Caki2 (cell line): ENCODE results near the gene RPL9. TPM values are rescaled to one million over a fixed set of nuclear protein-coding genes. Genes with fewer than 3 reads are reported as not detected.
"Not testable (repeated sequence)": the region's sequence is repeated elsewhere in the genome, so short reads cannot be mapped to it uniquely, and the experiment has no call there.

Experiments used
- DNase-seq: peaks from one replicate; pipeline ENCODE4 v3.0.0-alpha.2; 2015; ENCODE audit warnings: low read depth
- in situ Hi-C: cut with HindIII; loops from 2 replicates; pipeline ENCODE4 v1.10.0; 2016; ENCODE audit warnings: low sequenced_read_pairs, low pct_unique_long_range_greater_than_20kb, mixed read lengths
- total RNA-seq: library from RNA; depleted of rRNA; stranded (reverse); fragments of >200 nt; shearing (Covaris generic); gene quantifications from 2 replicates; pipeline ENCODE4 v1.2.3, GENCODE V29; 2014; ENCODE audit warnings: low replicate concordance; rRNA removed

Gene RPL9
- 1,660 and 1,718 TPM in 2 replicates for total RNA-seq

- DNase-seq = peak; percentile 93
- in situ Hi-C loops = no loop called here
These were observed at the start of gene RPL9, which contains the start of gene LIAS for GRCh38 chr4:39458505-39459300. TSS of gene RPL9 (minus strand) at chr4:39458922. CDS start at chr4:39458439, 483 bp downstream. TSS of gene LIAS (plus strand) at chr4:39459056. CDS start at chr4:39459118, 62 bp downstream.

DNA sequence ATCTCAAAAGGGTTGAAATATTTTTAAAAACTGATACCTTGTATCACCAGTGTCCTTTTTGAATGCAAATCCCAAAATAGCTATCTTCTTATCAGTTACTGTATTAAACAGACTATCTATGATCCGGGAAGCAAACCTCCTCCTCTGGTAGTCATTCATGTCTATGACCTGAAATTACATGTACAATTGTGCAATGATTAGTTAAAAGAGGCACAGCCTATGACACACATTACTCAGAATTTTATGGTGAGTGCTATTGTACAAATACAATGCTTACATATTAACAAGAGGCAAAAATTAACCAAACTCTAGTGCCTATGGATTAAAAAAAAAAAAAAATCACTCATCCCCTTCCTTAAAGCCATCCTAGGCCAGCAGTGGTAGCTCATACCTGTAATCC, 46.9 kb upstream of the RPL9 start:
- in situ Hi-C loops = no loop called here
- peak; percentile 73 for DNase-seq

DNA sequence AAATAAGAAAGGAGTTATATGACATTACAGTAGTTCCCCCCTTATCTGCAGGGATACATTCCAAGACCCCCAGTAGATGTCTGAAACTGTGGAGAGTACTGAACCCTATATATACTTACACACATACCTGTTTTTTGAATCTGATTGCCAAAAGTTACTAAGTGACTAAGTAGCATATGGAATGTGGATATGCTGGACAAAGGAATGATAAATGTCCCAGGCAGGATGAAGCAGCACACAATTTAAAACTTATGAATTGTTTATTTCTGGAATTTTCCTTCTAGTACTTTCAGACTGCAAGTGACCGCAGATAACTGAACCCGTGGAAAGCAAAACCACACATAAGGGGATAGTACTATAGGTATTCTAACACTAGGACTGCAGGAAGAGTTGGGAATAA, 45.8 kb upstream of the RPL9 start:
- in situ Hi-C loops = no loop called here
- DNase-seq = no peak

GRCh38 chr4:39502664-39503035, 43.9 kb upstream of the RPL9 start:
- in situ Hi-C loops, DNase-seq: not testable (repeated sequence)

DNA sequence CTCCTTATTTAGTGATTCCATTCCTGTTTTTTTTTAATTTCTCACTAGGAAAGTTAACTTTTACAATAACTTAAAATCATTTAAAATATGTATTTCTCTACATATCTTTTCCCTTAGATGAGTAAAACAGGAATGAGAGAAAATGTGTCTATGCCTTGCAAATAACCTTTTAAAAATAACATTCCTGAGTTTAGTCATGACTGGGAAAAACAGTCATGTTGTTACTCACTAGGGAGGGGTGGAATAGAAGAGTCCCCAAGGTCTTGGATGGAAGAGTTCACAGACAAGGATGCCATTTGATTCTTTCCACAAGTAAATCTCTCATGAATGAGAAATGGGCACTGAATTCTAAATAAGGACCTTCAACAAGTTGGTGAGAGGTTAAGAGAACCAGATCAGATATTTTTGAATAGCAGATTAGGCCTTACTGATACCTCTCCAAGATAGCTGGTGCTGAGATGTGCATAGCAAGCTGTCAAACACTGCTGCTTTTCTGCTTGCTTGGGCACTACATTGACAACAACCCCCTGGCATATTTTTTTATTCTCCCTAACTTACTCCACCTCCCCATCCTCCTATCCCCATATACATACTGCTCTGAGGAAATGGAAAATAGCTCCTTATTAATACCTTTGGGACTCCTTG, 43.4 kb upstream of the RPL9 start:
- in situ Hi-C loops = no loop called here
- DNase-seq = peak; percentile 73

GRCh38 chr4:39498727-39499020, 40.0 kb upstream of the RPL9 start:
- no peak for DNase-seq
- in situ Hi-C loops = no loop called here

DNA sequence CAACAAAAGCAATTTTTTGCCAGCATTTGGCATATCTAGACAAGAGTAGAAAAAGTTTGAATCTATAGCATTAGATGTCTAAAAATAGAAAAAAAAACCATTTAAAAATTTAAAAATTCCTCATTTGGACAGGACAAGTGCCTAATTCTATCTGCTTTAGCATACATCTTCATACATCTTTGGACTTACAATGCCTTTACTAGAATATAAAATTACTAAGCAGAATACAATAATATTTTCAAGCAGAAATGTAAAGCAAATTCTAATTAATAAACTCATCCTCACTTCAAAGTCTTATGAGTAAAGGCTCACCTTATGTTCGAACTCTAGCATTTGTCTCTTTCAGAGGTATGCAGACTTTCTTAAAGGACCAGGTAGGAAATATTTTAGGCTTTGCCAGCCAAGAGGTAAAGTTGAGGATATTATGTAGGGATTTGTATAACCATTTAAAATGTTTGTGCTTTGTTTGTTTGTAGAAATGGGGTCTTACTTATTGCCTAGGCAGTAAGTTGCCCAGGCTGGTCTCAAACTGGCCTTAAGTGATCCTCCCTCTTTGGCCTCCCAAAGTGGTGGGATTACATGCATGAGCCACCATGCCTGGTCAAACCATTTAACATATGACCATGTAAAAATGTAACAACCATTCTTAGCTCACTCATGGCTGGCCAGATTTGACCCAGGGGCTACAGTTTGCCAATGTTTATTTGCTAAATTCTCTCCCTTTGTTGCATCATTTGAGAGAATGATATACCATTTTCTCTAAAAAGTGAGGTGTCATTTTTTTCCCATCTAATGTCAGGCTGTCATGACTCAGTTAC, 39.4 kb upstream of the RPL9 start:
- in situ Hi-C loops = no loop called here
- peak; percentile 55 for DNase-seq

- DNase-seq = no peak
- in situ Hi-C loops = no loop called here
These were observed 36.9 kb upstream of the RPL9 start for GRCh38 chr4:39495446-39496213.

DNA sequence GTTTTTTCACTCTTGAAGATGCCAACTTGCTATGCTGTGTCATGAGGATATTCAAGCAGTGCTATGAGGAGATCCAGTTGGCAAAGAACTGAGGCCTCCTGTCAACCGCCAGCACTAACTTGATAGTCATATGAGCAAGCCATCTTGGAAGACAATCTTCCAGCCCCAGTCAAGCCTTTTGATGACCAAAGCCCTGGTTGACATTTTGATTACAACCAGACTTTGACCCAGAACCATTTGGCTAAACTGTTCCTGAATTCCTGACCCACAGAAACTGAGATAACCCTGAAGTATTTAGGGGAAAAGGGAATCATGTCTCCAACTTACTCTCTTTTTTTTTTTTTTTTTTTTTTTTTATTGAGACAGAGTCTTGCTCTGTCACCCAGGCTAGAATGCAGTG, 35.6 kb upstream of the RPL9 start:
- DNase-seq = no peak
- in situ Hi-C loops = no loop called here

- in situ Hi-C loops = no loop called here
- no peak for DNase-seq
These were observed 31.6 kb upstream of the RPL9 start for GRCh38 chr4:39490322-39490721.

GRCh38 chr4:39486221-39486804, 27.6 kb upstream of the RPL9 start:
- no peak for DNase-seq
- in situ Hi-C loops = no loop called here

DNA sequence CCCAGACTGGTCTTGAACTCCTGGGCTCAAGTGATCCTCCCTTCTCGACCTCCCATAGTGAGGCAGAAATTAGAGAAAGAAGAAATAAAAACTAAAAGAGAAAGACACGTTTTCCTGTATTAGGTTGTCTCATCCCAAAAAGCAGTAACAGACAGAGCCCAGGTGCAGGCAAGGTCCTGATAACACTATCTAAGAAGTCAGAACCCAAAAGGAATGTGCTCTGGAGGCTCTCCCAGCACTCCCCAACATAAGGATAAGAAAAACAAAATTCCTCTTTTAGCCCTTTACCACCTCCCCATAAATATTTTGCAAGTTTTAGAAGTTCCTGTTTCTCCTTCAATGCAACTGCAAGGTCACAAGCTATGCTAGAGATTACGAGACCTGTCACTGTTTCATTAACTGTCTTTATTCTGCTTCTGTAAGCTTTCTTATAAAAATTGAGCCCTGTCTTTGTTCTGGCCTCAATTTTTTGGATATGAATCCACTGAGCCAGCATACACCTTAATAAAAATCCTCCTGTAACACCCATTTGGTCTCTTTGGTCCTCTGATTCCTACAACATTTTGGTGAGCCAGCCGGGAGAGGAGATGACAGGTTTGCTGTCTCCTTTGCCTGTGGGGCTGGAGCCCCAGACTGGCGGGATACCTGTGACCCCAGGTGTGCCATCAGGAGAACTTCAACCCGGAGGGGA, 26.0 kb upstream of the RPL9 start:
- in situ Hi-C loops = no loop called here
- DNase-seq = no peak

GRCh38 chr4:39480902-39481695, 22.4 kb upstream of the RPL9 start:
- in situ Hi-C loops = no loop called here
- DNase-seq = no peak

- in situ Hi-C loops = no loop called here
These were observed 21.5 kb upstream of the RPL9 start for GRCh38 chr4:39480251-39480650.

DNA sequence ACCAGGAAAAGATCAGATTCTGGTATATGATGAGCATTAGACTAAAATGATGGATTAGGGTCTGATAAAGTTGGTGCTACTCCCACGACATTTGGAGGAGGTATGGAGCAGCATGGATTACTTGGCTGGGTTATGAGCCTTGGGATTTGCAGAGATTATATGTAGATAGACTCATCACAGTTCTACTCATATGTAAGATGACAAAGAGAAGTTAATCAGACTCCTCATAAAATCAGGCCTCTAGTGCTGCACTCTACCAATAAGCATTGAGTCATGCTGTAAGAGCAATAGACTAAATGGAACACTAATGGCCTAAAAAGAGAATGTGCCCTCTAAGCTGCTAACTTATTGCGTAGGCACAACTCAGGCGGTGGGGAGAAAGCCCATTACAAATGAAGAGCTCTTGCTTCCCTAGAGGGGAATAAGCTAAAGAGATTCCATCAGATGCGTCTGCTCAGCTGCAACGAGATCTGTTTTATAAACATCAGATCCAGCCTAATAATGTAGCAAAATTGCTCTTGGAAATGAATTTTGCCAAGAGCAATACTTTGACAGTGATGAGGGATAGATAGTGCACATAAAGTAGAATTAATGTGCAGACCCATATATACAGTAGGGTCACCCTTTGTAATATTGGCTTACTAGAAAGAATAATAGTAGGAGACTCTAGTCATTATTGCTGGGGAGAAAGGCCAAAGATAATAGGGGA, 17.6 kb upstream of the RPL9 start:
- in situ Hi-C loops = no loop called here

More at GRCh38 chr4:39480251-39480650, 21.5 kb upstream of the RPL9 start:
- no peak for DNase-seq

DNA sequence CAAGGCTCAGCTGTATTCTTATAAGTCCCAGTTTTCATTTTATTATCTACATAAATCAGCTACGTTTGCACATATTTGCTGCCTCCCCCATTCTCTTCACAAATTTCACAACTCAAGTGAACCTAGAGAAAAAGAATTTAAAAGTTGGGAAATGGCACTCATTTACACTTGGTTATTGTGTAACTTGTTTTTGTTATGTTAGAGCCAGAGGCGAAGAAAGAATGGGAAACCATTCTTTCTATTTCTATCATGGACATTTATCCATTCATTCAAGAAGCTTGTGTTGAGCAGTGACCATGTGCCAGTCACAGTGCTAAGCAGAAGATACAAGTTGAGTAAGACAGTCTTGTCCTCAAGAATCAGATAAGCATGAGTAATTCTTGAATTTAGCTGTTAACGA, 13.7 kb upstream of the RPL9 start:
- in situ Hi-C loops = no loop called here
- DNase-seq = no peak

More for the DNA sequence above, 17.6 kb upstream of the RPL9 start:
- no peak for DNase-seq
